ENCODE results near the gene NEU2.
"Not testable (repeated sequence)": the region's sequence is repeated elsewhere in the genome, so short reads cannot be mapped to it uniquely, and the experiment has no call there.

Gene NEU2

DNA sequence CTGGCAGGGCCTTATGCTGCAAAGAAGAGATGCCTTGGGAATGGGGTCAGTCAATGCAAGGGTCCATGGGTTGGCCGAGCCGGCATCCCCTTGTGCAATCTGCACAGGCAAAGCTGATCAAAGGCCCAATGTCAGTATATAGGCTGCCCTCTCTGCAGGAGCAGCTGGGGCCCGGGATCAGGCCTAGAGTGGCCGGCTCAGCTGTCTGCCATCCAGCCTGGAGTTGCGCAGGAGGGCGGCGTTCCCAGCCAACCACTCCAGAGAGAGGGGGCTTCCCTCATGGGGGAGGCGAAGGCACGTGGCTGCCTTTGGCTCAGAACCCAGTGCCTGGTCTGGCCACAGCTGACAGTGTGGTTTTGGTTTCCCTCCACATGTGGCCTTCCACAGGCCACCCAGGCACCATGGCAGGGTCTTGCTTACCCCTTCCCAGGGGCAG is 31.5 kb downstream of the NEU2 start:
- H3K9ac ChIP-seq (ENCODE audit: low read length), result no peak overlapping the region
- H3K36me3 ChIP-seq (ENCODE audit: control insufficient read depth, insufficient read depth, low read length), result no peaks in the 10 kb centered on the region
- no peaks in the 10 kb centered on the region for H3K27me3 ChIP-seq (ENCODE audit: control insufficient read depth, insufficient read depth, low read length)
- H3K4me1 ChIP-seq (ENCODE audit: control insufficient read depth, insufficient read depth, low read length), result peaks cover 49% of the 10 kb centered on the region
- H3K4me3 ChIP-seq (ENCODE audit: low read length), result no peak overlapping the region
- H3K9me3 ChIP-seq (ENCODE audit: control insufficient read depth, low read length), result no peaks in the 10 kb centered on the region

GRCh38 chr2:233064530-233065199 is 32.2 kb downstream of the NEU2 start:
- H3K4me1 ChIP-seq (ENCODE audit: control insufficient read depth, insufficient read depth, low read length), result peaks cover 49% of the 10 kb centered on the region
- no peak overlapping the region for H3K9ac ChIP-seq (ENCODE audit: low read length)
- no peaks in the 10 kb centered on the region for H3K27me3 ChIP-seq (ENCODE audit: control insufficient read depth, insufficient read depth, low read length)
- H3K36me3 ChIP-seq (ENCODE audit: control insufficient read depth, insufficient read depth, low read length), result no peaks in the 10 kb centered on the region
- no peaks in the 10 kb centered on the region for H3K9me3 ChIP-seq (ENCODE audit: control insufficient read depth, low read length)
- H3K4me3 ChIP-seq (ENCODE audit: low read length), result no peak overlapping the region

DNA sequence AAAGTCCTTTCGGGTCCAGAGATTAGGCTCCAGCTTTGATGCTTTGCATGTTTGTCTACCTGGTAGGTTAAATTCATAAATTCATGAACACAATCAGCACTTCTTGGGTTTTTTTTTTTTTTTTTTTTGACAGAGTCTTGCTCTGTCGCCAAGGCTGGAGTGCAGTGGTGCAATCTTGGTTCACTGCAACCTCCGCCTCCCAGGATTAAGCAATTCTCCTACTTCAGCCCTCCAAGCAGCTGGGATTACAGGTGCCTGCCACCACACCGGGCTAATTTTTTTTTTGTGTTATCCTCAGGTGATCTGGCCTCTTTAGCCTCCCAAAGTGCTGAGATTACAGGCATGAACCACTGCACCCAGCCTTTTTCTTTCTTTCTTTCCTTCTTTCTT is 32.7 kb downstream of the NEU2 start:
- peaks cover 49% of the 10 kb centered on the region for H3K4me1 ChIP-seq (ENCODE audit: control insufficient read depth, insufficient read depth, low read length)
- H3K9me3 ChIP-seq (ENCODE audit: control insufficient read depth, low read length); H3K9ac ChIP-seq (ENCODE audit: low read length); H3K36me3 ChIP-seq (ENCODE audit: control insufficient read depth, insufficient read depth, low read length); H3K4me3 ChIP-seq (ENCODE audit: low read length); H3K27me3 ChIP-seq (ENCODE audit: control insufficient read depth, insufficient read depth, low read length): not testable (repeated sequence)

DNA sequence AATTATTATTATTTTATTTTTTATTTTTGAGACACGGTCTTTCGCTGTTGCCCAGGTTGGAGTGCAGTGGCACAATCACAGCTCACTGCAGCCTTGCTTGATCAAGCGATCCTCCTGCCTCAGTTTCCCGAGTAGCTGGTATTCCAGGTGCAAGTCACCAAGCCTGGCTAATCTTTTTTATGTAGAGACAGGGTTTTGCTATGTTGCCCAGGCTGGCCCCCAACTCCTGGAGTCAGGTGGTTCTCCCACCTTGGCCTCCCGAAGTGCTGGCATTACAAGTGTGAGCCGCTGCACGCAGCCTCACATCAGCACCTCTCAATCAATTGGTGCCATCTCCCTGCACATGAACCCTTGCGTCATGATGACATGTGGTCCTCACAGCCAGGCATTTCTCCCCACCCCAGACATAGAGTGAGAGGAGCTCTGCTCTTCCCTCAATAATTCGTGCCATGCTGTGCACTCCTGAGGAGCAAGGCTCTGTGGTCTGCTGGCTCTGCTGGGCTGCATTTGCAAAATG is 33.5 kb downstream of the NEU2 start:
- Histone ChIP-seq H3K36me3 (ENCODE audit: control insufficient read depth, insufficient read depth, low read length) (no peaks in the 10 kb centered on the region), H3K9ac (ENCODE audit: low read length) (no peak overlapping the region), H3K9me3 (ENCODE audit: control insufficient read depth, low read length) (no peaks in the 10 kb centered on the region), H3K27me3 (ENCODE audit: control insufficient read depth, insufficient read depth, low read length) (no peaks in the 10 kb centered on the region), H3K4me3 (ENCODE audit: low read length) (no peak overlapping the region), H3K4me1 (ENCODE audit: control insufficient read depth, insufficient read depth, low read length) (peaks cover 45% of the 10 kb centered on the region)

GRCh38 chr2:233068762-233069418 is 36.4 kb downstream of the NEU2 start:
- H3K9ac ChIP-seq (ENCODE audit: low read length), result no peak overlapping the region
- no peak overlapping the region for H3K4me3 ChIP-seq (ENCODE audit: low read length)
- H3K36me3 ChIP-seq (ENCODE audit: control insufficient read depth, insufficient read depth, low read length), result no peaks in the 10 kb centered on the region
- no peaks in the 10 kb centered on the region for H3K9me3 ChIP-seq (ENCODE audit: control insufficient read depth, low read length)
- peaks cover 19% of the 10 kb centered on the region for H3K4me1 ChIP-seq (ENCODE audit: control insufficient read depth, insufficient read depth, low read length)
- H3K27me3 ChIP-seq (ENCODE audit: control insufficient read depth, insufficient read depth, low read length), result no peaks in the 10 kb centered on the region

DNA sequence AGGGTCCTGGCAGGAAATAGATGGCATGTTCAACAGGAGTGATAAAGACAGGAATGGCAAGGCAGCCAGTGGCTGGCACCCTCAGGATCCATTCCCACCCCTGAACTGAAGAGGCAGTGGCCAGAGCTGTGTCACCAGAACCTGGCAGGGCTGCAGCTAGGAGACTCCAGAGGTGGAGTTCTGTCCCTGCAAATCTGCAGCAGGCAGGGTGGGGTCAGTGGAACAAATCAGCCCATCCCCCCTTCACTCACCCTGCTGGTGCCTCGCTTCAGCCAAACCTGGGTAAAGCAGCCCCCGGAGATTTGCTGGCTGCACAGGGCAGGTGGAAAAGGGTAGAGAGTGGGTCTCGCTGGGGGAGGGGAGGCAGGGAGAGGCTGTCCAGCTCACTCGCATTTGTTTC is 40.4 kb downstream of the NEU2 start:
- Histone ChIP-seq H3K36me3 (ENCODE audit: control insufficient read depth, insufficient read depth, low read length) (no peaks in the 10 kb centered on the region), H3K4me1 (ENCODE audit: control insufficient read depth, insufficient read depth, low read length) (peaks cover 8% of the 10 kb centered on the region), H3K9ac (ENCODE audit: low read length) (no peak overlapping the region), H3K27me3 (ENCODE audit: control insufficient read depth, insufficient read depth, low read length) (no peaks in the 10 kb centered on the region), H3K4me3 (ENCODE audit: low read length) (no peak overlapping the region), H3K9me3 (ENCODE audit: control insufficient read depth, low read length) (no peaks in the 10 kb centered on the region)

- Histone ChIP-seq H3K27me3 (ENCODE audit: control insufficient read depth, insufficient read depth, low read length) (no peaks in the 10 kb centered on the region), H3K36me3 (ENCODE audit: control insufficient read depth, insufficient read depth, low read length) (no peaks in the 10 kb centered on the region), H3K4me1 (ENCODE audit: control insufficient read depth, insufficient read depth, low read length) (peaks cover 8% of the 10 kb centered on the region), H3K9me3 (ENCODE audit: control insufficient read depth, low read length) (no peaks in the 10 kb centered on the region), H3K4me3 (ENCODE audit: low read length) (no peak overlapping the region), H3K9ac (ENCODE audit: low read length) (no peak overlapping the region)
Measured at GRCh38 chr2:233074106-233074505, 41.6 kb downstream of the NEU2 start.

DNA sequence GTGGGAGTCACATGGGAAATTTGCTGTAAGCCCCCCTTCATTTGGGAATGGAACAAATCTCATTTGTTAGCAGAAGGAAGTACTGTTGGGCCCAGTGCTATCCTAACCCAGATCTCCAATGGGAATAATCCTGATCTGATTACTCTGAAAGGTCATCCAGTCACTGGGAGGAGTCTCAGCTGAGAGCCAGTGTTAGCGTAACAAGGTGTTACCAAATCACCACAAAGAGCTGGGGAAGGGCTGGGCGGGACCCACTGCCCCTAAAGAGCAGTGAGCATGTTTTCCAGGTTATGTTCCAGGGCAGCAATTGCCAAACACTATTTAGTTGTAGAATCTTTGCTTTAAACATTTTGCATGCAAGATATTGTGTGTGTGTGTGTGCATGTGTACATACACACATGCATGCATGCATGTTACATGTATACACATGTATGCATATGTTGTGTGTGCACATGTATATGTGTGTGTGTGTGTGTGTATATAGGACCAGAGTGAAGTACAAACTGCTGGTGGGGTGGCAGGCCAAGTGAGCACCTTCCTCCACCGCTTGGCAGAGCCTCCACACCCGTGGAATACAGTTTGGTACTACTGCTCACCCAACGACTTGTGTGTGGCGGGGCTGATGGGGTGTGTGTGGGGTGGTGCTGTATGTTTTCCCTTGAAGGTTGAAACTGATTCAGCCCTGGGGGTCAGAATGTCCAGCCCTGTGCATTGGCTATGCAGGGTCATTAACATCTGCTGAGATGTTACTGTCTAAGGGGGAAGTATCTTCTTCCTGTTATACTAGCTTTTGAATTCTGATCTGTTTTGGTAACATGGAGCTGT is 42.9 kb downstream of the NEU2 start:
- Histone ChIP-seq H3K36me3 (ENCODE audit: control insufficient read depth, insufficient read depth, low read length) (no peaks in the 10 kb centered on the region), H3K9me3 (ENCODE audit: control insufficient read depth, low read length) (no peaks in the 10 kb centered on the region), H3K27me3 (ENCODE audit: control insufficient read depth, insufficient read depth, low read length) (no peaks in the 10 kb centered on the region), H3K4me3 (ENCODE audit: low read length) (no peak overlapping the region), H3K4me1 (ENCODE audit: control insufficient read depth, insufficient read depth, low read length) (peaks cover 8% of the 10 kb centered on the region), H3K9ac (ENCODE audit: low read length) (no peak overlapping the region)

GRCh38 chr2:233075966-233076339 is 43.5 kb downstream of the NEU2 start:
- Histone ChIP-seq H3K36me3 (ENCODE audit: control insufficient read depth, insufficient read depth, low read length) (no peaks in the 10 kb centered on the region), H3K4me3 (ENCODE audit: low read length) (no peak overlapping the region)

GRCh38 chr2:233076749-233077148 is 44.3 kb downstream of the NEU2 start:
- Histone ChIP-seq H3K9me3 (ENCODE audit: control insufficient read depth, low read length) (no peaks in the 10 kb centered on the region), H3K4me3 (ENCODE audit: low read length) (no peak overlapping the region), H3K27me3 (ENCODE audit: control insufficient read depth, insufficient read depth, low read length) (no peaks in the 10 kb centered on the region), H3K4me1 (ENCODE audit: control insufficient read depth, insufficient read depth, low read length) (peaks cover 8% of the 10 kb centered on the region), H3K36me3 (ENCODE audit: control insufficient read depth, insufficient read depth, low read length) (no peaks in the 10 kb centered on the region), H3K9ac (ENCODE audit: low read length) (no peak overlapping the region)

More at GRCh38 chr2:233075966-233076339, 43.5 kb downstream of the NEU2 start:
- Histone ChIP-seq H3K9me3 (ENCODE audit: control insufficient read depth, low read length) (no peaks in the 10 kb centered on the region), H3K4me1 (ENCODE audit: control insufficient read depth, insufficient read depth, low read length) (peaks cover 8% of the 10 kb centered on the region), H3K27me3 (ENCODE audit: control insufficient read depth, insufficient read depth, low read length) (no peaks in the 10 kb centered on the region), H3K9ac (ENCODE audit: low read length) (no peak overlapping the region)

DNA sequence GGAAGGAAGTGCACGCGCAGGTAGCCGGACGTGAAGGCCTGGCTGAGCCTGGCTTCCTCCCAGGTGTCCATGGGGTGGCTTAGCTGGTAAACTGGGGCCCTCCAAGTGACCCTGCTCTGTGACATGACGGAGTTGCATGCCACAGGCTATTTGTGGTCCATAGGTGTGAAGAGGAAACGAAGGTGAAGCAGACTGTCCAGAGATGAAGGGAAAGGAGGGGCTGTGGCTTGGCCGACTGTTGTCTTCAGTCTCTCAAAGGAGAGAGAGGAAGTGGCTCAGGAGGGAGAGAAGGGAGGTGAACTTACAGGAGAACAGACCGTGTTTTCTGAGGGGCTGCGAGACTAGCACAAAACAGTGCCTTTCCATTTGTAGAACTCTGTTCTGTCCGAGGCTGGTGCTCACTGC is 47.0 kb downstream of the NEU2 start:
- no peak overlapping the region for H3K9ac ChIP-seq (ENCODE audit: low read length)
- peaks cover 8% of the 10 kb centered on the region for H3K4me1 ChIP-seq (ENCODE audit: control insufficient read depth, insufficient read depth, low read length)
- no peaks in the 10 kb centered on the region for H3K36me3 ChIP-seq (ENCODE audit: control insufficient read depth, insufficient read depth, low read length)
- no peak overlapping the region for H3K4me3 ChIP-seq (ENCODE audit: low read length)
- H3K27me3 ChIP-seq (ENCODE audit: control insufficient read depth, insufficient read depth, low read length), result no peaks in the 10 kb centered on the region
- no peaks in the 10 kb centered on the region for H3K9me3 ChIP-seq (ENCODE audit: control insufficient read depth, low read length)

All from mucosa of stomach (tissue), 1 donor.